Uterus (tissue), 2 donors: ENCODE data around the gene FBXW8.

ENCODE experiments used
- POLR2A ChIP-seq, 2 donors: fragments of 450-650 bp; IDR thresholded peaks; one replicate each; pipeline ENCODE4 v1.6.1; 2016; ENCODE audit warnings: antibody characterized with exemption in 2 of 2, mild to moderate bottlenecking in 1 of 2, moderate library complexity in 1 of 2
- TF ChIP-seq, protein P1 (sequence below), 4 experiments: fragments of 200-600 bp in 2 of 4; fragments of 450-650 bp in 2 of 4; sonication (generic) in 2 of 4; IDR thresholded peaks; one replicate each; pipeline ENCODE4 v1.5.1; 2016 to 2019; ENCODE audit warnings: antibody characterized with exemption in 4 of 4, mild to moderate bottlenecking in 2 of 4, moderate library complexity in 1 of 4

DNA sequence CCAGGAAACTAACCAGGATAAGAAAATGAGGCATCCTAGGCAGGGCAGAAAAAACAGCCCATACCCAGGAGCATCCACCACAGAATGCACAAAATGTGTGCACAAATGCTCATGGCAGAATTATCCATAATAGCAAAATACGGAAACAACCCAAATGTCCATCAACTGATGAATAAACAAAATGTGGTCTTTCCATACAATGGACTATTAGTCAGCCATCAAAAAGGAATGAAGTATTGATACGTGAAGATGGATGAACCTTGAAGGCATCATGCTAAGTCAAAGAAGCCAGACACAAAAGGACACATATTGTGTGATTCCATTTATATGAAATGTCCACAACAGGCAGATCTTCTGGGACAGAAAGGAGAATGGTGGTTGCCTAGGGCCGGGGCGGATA is 48.6 kb upstream of the FBXW8 start:
- TF ChIP-seq POLR2A (IDR thresholded peaks at IDR 0.05): no peak
- TF ChIP-seq, protein P1, sequence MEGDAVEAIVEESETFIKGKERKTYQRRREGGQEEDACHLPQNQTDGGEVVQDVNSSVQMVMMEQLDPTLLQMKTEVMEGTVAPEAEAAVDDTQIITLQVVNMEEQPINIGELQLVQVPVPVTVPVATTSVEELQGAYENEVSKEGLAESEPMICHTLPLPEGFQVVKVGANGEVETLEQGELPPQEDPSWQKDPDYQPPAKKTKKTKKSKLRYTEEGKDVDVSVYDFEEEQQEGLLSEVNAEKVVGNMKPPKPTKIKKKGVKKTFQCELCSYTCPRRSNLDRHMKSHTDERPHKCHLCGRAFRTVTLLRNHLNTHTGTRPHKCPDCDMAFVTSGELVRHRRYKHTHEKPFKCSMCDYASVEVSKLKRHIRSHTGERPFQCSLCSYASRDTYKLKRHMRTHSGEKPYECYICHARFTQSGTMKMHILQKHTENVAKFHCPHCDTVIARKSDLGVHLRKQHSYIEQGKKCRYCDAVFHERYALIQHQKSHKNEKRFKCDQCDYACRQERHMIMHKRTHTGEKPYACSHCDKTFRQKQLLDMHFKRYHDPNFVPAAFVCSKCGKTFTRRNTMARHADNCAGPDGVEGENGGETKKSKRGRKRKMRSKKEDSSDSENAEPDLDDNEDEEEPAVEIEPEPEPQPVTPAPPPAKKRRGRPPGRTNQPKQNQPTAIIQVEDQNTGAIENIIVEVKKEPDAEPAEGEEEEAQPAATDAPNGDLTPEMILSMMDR (IDR thresholded peaks at IDR 0.05): no peak
